HG03469 (cell line): ENCODE measurements around the gene STRIP1.
"Not testable (repeated sequence)": the region's sequence is repeated elsewhere in the genome, so short reads cannot be mapped to it uniquely, and the experiment has no call there.

Experiments used
- ATAC-seq: cut with Tn5 transposase; IDR thresholded peaks from one replicate; pipeline ENCODE4 v1.9.1; 2021; ENCODE audit warnings: mild to moderate bottlenecking, moderate library complexity, moderate number of reproducible peaks; ENCODE audit not compliant: unreplicated experiment

Gene STRIP1

DNA sequence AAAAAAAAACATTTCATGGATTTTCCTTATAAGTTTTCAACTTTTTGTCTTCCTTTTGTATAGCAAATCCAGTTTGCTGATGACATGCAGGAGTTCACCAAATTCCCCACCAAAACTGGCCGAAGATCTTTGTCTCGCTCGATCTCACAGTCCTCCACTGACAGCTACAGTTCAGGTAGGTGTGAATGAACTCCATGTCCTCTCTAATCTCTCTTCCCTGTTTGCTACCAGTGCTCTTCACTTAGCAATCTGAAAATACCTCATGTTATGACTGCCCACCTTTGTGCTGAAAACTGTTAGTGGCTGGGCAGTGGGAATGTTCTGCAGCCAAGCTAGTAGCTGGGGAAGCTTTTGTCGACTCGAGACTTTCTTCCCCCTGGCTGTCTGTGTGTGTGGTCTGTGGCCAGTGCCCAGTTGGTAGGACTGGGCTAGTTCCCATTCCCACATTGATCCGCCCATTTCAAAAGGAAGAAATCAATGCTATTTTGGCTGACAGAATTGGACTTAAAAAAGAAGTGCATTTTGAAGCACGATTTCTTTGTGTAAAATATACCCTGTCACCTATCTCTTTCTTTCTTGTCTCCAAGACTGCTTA is 25.4 kb upstream of the STRIP1 start:
- no peak for ATAC-seq

DNA sequence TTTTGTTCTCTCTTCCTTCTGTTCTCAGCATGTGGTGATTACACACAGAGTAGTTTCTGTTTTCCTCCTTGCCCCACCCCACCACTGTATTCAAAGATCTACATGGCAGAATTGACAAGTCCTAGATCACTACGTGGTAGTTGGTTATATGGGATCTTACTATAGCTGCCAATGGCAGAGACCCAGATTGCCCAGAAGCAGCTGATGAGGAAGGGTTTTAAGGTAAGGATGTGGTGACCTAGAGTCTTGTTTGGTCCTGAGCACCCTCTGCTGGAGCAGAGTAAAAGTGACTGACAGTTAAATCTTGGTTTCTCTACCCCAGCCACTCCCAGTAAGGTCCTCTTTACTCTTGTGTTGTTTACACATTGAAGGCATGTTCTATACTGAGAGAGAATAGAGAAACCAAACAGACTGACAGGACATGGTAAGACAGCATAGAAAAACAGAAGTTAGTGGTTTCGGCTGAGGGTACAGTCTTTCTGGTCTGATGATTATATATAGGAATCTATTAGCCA is 22.8 kb upstream of the STRIP1 start:
- peak; percentile 94 for ATAC-seq

DNA sequence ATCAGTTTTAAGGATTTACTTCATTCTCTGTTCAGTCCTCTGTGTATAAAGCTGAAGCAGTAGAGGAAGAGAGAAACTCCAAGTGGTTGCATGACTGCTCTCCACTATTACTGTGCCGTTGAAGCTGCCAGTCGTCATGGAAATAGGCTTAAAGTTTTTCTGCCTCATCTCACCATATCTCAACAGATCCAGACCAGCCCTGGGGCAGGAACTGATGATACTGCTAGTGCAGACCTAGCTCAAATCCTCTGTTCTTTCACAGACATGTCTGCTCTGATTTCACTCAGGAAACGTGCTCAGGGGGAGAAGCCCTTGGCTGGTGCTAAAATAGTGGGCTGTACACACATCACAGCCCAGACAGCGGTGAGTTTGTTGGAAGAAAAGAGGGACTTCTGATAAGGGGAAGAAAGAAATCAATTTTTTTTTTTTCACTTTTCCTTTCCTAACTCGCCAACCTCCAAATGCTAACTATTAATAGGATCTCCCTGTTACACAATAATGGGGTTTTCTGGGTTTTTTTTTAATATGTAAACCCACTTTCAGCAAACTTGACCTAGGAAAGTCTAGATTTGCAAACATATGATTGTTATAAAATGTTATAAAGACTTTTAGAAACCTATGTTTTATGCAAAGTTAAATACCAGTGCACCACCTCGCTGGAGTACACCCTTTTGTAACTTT is 22.2 kb upstream of the STRIP1 start:
- ATAC-seq = peak; percentile 37

DNA sequence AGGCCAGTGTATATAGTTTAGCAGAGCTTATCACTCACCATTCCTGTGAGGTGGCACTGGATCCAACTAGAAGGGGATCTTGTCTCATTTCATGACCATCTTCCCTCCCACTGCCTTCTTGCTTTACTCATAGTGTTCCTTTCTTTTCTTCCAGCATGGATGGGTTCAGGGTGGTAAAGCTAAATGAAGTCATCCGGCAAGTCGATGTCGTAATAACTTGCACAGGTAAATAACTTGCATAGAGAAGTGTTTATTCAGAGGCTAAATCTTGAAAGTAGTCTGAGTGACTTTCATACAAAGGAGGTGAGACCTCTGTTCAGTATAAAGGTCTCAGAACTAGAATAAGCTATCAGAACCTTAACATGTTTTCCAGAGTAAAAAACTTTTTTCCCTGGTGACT is 16.6 kb upstream of the STRIP1 start:
- no peak for ATAC-seq

DNA sequence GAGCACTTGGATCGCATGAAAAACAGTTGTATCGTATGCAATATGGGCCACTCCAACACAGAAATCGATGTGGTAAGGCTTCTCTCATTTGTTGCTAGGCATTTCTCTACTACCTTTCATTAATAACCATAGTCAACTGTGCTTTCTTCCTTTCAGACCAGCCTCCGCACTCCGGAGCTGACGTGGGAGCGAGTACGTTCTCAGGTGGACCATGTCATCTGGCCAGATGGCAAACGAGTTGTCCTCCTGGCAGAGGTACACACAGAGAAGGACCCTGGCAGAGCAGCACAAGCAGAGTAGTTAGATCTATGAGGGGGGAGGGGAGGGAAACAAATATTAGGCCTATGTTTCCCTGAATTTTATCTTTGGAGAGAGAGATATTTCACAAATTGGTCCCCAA is 16.0 kb upstream of the STRIP1 start:
- no peak for ATAC-seq

DNA sequence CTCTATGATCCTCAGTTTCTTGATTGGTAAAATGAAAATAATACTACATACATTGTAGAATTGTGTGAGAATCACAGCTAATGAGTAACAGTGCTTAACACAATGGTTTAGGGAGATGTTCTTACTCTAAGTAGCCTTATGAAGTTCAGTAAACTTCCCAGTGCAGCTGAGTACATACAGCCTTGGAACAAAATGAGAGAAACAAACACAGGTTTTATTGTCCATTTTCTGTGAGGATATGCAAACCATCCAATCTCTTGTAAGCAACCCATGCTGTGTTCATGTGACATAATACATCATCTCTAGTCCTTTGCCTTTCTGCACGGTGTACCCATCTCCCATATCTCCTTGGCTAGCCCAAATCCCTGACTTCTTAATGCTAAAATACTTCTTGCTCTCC is 14.7 kb upstream of the STRIP1 start:
- no peak for ATAC-seq

DNA sequence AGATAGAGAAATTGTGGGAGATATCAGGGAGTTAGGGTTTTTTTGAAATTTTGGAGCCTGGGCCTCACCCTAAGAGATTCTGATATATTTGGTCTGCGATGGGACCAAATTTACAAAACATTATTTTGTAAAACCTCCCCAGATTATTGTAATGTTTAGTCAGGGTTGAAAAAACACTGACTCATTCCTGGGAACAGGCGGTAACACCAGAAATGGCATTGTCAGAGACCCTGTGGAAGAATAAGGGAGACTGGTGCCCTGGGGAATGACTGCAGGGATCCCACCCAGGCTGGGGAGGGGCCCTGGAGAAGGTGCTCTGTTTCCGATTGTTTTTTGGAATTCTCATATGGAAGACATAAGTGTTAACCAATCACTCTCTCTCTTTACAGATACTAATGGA is 13.1 kb upstream of the STRIP1 start:
- ATAC-seq = no peak

DNA sequence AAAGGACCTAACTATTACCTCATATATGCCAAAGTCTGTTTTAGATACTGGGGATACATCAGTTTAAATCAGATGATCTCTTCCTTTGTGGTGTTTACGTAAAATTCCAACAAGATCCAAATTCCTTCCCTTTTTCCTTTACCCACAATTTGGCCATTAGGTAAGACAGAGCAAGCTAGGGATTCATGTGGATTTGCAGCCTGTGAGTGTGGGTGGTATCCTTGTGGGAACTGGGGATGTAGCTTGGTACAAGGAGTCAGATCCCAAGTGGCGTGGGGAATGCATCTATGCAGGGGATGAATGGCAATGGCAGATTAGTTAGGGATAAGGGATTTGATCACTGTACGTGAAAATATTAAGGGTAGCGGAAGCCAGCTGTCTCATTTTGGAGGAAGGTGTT is 9.8 kb upstream of the STRIP1 start:
- ATAC-seq = no peak

DNA sequence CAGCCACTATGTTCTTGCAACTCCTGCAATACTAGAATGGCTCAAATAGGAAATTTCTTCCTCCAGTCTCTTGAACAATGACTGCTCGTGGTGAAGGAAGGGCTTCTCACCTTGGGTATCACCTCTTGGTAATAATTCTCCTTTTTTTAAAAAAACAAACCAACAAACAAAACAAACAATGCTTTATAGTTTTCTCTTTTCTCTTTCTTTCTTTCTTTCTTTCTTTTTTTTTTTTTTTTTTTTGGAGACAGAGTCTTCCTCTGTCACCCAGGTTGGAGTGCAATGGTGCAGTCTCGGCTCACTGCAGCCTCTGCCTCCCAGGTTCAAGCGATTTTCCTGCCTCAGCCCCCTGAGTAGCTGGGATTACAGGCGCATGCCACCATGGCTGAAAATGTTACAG is 3.7 kb upstream of the STRIP1 start:
- not testable (repeated sequence) for ATAC-seq

DNA sequence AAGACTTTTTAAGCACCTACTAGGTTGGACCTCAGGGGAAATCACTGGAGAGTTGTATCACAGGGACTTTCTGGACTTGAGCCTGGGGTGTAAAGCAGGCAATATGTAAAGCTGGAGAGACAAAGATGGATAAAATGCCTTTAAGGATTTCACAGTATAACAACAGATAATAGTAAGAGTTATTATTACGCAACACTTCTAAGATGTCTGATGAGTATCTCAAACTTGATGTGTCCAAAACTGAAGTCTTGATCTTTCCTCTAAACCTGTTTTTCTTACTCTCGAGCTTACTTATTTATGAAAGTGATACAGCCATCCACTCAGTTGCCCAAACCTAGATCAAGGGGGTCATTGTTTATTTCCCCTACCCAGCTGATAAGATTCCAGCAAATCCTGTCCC is 2.1 kb upstream of the STRIP1 start:
- ATAC-seq = no peak

DNA sequence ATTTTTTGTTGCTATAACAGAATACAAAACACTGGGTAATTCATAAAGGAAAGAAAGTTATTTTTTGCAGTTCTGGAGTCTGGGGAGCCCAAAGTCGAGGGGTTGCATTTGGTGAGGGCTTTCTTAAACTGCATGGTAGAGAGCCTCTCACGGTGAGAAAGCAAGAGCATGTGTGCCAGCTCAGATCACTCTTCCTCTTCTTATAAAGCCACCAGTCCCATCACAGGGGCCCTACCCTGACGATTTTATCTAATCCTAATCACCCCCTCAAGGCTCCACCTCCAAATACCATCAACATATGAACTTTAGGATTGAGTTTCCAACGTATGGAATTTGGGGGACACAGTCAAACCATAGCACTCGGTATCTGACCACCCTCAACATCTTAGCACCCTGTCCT is 1.0 kb upstream of the STRIP1 start:
- ATAC-seq = no peak

DNA sequence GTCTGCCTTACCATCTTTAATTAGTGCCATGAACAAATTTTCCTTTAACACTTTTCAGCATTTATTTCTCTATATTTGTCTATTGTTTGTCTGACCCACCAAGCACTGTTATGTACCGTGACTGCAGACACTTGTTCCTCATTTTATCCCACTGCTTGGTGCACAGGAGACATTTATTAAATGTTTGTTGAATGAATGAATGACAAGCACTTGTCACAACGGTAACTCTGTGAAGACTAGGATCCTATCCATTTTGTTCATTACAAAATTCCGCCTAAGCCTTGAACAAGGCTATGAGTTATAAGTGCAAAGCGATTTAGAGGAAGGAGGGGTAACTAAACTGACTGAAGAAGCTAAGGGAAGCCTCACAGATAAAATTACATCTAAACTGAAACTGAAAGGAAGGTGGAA is 379 bp upstream of the STRIP1 start:
- ATAC-seq = no peak

DNA sequence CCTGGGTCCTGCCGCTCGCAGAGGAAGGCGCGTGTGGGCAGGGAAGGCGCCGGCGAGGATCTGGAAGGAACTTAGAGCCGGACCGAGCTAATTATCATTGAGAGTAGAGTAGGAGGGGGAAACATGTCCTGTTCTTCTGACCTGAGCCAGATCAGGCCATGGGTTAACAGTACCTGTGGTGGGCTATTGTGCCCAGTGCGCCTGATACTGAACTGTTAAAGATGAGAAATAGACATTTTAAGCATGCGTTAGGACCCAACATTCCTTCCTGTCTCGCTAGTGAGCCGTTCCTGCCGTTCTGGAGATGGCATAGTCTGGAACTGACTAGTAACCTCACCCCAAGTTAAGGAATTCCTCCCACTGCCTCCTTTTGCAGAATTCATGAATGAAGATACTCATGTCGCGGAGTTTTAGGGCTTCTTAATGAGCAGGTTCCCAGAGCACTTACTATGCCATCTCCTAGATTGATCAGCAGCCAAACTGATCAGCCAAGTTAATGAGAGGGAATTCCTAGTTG is 870 bp downstream of the STRIP1 start:
- ATAC-seq = no peak

DNA sequence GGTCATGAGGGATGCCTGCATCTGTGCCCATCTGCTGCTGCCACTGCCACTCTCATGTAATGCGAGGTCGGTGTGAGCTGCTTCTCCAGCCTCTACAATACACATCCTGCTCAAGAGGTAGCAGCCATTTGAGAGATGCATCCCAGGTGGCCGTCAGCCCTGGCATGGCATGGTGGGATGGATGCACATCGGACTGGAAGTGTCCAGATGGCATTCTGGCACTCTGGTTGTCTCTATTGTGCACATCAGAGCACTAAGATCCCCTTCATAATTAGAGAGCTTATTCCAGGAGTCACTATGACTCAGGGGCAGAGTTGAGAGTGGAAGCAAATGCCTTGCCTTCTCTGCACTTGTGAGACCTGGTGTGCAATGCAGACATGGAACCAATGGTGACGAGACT is 3.8 kb downstream of the STRIP1 start:
- no peak for ATAC-seq

DNA sequence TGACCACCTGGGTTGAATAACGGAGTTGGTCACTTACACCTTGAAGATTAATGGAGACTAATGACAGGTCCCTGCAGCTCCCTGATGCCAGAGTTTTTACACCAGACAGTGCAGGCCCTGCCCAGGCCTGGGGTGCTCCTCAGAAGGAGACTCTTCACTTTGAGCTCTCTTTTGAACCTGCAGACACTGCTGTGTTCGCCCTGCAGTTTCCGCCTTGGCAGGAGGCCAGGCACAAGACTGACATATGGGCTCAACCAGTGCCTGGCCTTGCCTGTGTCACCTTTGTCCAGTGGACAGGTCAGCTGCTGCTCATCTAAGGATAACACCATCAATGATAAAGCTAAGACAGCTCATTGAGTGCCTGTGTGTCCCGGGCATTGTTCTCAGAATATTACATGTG is 5.2 kb downstream of the STRIP1 start:
- ATAC-seq = no peak

DNA sequence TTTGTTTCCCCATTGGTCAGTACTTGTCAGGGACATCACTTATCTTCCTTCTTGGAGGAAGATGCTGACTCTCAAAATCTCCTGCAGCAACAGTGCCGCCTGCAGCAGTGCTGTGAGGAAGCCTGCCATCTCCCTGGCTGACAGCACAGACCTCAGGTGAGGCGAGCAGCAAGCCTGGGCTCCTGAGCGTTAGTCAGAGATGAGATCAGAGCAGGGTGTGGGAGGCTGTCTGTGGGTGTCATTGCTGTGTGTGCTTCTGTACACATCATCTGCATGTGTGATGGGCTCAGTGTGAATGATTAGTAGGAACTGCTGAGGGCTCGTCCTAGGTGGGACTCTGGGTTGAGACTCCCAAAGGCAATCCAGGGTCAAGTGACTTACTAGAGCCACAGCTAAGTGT is 6.1 kb downstream of the STRIP1 start:
- ATAC-seq = no peak

DNA sequence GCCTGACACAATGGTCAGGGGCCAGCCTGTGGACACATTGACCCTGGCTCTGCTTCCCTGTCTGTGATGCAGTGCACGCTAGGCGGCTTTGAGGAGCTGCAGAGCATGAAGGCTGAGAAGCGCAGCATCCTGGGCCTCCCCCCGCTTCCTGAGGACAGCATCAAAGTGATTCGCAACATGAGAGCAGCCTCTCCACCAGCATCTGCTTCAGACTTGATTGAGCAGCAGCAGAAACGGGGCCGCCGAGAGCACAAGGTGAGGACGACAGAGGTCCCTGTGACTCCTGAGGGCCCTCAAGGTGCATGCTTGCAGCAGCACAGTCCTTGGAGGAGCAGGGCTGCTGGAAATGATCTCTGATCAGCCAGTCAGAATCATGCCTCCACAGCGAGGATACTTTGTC is 8.6 kb downstream of the STRIP1 start:
- no peak for ATAC-seq

DNA sequence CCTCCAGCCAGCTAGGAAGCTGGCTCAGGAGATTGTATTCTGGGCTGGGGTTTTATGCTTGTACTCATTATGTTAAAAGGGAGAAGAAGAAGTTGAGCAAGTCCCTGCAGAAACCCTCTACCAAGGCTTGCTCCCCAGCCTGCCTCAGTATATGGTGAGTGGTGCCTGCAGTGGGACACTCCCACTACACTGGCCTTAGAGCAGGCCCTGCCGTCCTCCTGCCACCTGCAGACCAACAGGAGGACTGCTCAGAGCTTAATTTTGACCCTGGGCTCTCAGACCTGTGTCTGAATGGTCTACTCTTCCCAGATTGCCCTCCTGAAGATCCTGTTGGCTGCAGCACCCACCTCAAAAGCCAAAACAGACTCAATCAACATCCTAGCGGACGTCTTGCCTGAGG is 13.0 kb downstream of the STRIP1 start:
- ATAC-seq = no peak

DNA sequence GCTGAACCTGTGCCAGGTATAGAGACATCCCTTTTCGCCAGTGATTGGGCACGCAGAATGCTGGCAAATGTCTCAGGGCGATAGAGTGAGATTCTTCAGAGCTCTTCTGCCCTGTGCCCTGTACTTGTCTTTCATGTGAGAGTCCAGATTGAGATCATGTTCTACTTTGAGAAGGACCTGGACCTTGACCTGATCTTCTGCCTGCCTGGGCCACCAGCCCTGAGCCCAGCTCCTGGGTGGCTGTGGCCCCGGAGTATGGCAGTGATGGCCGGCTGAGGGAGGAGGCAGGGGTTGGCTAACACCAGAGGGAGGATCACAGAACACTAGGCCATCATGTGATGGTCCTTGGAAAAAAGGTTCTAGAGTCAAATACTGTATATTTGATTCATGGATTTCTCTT is 13.8 kb downstream of the STRIP1 start:
- no peak for ATAC-seq

DNA sequence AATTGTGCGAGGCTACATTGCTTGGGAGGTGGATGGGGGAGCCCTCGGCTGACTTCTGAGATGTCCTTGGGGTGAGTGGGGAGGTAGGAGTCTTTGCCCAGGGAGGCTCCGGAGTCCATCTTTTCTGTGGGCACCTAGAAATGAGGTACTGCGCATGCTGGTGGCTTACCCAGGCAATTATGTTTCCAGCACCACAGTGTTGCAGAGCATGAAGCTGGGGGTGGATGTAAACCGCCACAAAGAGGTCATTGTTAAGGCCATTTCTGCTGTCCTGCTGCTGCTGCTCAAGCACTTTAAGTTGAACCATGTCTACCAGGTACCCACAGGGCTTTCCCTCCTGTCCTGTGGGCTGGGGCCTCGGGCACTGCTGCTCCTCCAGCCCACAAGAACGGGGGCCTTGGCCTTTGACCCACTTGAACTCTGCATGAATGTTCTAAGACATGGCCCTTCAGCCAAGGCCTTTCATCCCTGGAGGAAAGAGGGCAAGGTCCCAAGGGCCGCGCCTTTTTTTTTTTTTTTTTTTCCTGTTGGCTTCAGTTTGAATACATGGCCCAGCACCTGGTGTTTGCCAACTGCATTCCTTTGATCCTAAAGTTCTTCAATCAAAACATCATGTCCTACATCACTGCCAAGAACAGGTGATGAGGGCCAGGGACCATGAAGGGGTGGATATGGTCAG is 14.6 kb downstream of the STRIP1 start:
- no peak for ATAC-seq

DNA sequence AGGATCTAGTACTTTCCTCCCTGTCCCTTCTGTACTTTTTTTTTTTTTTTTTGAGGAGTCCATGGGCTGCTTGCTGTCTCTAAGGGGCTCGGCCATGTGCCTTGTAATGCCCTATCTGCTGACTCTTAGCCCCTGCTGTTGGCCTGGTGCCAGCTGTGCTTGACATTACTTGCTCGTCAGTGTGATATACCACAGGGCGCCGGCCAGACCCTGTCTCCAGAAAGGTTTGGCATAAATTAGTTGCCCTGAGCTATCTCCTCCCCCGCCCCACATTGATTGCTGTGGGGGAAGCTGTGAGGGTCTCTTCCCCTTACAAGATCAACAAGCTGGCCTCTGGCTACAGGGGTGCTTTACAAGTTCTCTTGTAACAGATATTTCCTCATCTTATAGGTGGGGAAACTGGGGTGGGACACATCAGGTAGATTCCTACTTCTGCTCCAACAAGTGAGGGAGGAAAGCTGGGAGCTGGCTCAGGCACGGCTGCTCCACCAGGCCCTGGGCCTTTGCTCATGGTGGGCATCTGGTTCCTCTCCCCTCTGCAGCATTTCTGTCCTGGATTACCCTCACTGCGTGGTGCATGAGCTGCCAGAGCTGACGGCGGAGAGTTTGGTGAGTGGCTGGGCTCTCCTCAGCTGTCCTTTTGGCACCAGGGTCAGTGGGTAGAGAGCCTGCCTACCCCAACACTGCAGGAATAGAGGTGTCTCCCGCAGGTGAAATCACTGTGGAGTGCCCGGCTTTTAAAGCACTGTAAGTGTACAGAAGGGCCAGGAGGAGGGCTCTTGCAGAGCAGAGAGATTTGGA is 15.6 kb downstream of the STRIP1 start:
- no peak for ATAC-seq
